SIG-M5 treated with dmso at 0.1 percent for 504 hours (cell line): ENCODE results near the gene FANCF.

Experiments used
- DNase-seq: peaks from one replicate; lab custom pipeline; 2025; ENCODE audit not compliant: unreplicated experiment; lab: John Stamatoyannopoulos, UW

FANCF gene

DNA sequence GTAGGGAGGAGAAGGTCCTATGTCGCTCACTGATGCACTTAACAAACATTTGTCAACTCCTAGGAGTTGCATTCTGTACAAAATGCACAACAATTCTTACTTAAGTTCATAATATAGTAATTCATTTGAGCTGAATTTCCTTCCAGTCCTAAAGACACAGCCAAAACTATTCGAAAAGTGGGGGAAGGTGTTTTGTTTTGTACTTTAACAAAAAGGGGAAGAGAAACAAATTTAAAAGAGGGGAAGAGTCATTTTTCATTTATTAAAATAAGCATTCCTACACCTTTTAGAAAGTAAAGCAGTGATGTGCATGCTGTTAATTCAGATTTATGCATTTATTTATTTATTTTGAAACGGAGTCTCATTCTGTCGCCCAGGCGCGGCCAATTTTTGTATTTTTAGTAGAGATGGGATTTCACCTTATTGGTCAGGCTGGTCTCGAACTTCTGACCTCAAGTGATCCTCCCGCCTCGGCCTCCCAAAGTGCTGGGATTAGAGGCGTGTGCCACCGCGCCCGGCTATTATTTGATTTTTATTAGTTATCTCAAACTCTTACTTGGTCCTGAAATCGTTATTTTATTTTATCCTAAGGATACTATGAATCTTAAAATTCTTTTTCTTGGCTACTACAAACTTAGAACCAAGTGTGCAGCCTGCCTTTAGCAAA, 1.1 kb upstream of the FANCF start:
- no peak for DNase-seq

DNA sequence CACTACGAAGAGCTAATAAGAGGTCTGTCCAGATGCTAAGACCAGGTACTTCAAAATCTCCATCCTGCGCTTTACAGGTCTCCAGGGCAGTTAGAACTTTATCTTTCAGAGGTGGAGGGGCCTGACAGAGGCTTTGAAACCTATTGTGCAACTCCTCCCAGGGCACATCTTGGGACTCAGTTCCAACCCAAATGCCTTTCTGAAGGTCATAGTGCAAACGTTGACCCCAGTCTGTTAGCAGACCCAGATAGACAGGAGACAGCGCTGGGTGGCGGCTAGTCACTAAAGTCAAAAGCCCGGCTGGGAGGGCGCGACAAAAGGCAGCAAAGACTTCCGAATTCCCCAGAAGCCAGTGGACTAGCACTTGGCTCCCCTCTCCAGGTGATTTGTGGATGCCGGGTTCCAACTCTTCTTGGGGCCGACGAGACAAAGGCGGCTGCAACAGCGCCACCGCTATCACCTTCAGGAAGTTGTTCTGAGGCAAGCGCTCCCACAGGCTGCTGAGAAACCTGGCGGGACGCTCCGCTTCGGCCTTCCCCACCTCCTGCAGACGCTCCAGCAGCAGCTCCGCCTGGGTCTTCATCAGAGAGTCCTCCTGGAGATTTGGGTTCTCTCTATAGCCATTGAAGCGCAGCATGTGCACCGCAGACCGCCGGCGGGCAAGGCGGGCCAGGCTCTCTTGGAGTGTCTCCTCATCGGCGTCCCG, 728 bp downstream of the FANCF start:
- DNase-seq = peak; percentile 61

DNA sequence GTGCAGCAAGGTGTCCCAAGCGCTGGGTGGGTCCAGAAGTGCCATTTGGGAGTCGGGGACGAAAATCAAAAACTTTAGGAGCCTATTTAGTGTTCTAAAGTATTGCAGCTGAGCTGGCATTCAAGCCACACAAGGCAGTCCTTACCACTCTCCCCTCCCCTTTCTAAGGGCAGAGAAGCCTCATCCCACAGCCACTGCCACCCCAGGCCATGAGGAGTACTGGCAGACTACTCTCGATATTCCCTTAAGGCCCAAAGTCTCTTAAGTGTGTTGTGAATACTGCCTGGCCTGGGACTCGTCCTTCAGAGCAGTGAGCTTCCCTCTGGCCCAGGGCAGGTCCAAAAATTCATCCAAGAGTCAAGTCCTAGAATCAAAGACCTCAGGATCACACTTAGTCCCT, 7.8 kb downstream of the FANCF start:
- no peak for DNase-seq

DNA sequence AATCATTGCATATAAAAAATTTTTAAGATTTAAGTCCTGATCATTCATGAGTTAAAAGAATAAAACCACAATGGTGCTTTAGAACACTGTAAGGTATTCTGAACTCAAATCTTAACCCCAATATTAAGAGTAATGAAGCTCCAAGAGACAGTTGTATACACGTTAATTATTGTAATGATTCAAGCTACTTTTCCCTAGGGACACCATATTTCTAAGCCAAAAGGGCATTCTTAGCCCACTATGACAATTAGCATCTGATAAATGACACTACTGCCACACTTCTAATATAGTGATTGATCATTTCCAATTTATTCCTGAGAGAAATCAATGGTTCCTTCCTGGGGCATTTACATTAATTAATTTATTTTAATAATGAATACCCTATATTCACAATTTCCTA, 21.7 kb downstream of the FANCF start:
- no peak for DNase-seq

DNA sequence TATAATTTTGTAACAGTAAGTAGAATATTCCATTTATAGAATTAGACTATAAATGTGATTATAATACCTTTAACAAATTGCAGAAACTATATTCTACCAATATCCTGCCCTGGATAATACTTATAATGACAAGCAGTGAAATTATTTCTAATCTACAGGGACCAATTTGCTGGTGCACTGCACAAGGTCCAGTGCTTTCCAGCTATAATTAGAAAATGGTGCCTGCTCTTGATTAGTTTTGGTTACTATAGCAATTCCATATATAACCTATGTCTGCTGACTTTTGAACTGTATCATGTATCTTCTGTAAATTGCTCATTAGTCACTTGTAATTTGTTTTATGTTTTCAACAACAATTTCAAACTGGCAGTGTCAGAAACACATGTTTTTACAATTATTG, 23.1 kb downstream of the FANCF start:
- no peak for DNase-seq

DNA sequence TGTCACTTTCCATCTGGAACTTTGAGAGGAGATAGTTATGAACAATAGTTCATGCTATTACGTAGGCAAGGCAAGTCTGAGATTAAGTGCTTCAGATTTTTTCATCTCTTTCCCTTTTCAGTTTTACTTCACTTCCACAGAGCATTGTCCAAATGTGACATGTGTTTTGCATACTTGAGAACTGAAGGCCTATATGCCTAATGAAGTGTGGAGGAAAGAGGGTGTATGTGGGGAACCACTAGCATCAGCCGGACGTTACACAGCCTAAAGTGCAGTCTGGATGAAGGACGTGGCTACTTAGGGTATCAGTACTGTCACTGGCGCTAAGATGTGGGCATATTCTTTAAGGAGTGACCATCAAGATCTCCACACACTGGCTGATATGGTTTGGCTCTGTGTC, 26.2 kb downstream of the FANCF start:
- DNase-seq = no peak

DNA sequence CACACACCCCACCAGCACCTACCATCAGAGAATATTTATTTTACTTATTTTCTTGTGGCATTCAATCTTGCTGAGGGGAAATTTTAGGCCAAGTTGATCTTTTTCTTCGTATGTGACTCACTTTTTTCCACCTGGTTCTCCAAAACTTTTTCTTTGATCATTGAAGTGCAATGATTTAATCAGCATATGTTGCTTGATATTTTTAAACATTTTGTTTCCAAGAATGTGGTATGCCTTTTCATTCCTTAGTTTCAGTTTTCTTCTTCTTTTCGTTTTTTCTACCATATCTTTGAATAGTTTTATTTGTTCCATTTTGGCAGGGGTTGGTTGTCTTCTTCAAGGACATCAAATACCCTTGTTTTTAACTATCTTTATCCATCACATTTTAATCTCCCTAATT, 28.6 kb downstream of the FANCF start:
- no peak for DNase-seq

DNA sequence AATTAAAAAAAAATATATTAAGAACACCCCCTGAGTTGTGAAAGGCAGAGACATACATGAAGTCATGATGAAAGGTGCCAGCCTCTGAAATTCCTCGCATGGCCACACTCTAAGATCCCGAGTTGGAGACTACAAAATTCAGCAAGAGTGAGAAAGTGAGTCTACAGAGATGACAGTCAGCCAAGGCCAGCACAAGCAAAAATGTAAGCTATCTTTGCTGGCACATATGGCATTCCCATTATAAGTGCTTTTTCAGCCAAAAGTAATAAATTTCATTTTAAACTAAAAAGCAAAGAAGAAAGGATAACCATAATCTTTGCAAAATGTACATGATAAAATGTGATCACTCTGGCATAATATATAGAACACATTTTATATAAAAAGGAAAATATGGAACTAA, 40.6 kb downstream of the FANCF start:
- no peak for DNase-seq

DNA sequence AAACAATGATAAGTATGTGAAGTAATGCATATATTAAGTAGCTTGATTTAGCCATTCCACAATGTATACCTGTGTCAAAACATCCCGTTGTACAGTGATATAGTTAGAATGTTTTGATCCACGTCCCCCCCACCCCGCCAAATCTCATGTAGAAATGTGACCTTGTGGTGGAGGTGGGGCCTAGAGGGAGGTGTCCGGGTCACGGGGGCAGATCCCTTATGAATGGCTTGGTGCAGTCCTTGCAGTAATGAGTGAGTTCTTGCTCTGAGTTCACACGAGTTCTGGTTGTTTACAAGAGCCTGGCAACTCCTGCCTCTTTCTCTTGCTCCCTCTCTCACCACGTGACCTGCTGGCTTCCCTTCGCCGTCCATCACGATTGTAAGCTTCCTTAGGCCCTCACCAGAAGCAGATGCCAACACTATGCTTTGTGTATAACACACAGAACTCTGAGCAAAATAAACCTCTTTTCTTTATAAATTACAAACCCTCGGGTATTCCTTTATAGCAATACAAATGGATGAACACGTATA, 41.6 kb downstream of the FANCF start:
- DNase-seq = no peak

DNA sequence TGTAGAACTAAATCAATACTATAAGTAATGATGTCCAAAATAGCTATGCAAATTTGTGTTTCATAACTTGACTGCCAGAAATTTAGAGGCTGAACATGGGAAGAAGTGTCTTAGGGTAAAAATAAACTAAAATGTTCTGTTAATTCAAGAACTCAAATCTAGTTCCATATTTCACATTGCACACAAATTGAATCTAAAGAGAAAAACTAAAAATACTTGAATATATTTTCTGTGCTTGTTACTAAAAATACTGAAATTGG, 43.5 kb downstream of the FANCF start:
- no peak for DNase-seq

DNA sequence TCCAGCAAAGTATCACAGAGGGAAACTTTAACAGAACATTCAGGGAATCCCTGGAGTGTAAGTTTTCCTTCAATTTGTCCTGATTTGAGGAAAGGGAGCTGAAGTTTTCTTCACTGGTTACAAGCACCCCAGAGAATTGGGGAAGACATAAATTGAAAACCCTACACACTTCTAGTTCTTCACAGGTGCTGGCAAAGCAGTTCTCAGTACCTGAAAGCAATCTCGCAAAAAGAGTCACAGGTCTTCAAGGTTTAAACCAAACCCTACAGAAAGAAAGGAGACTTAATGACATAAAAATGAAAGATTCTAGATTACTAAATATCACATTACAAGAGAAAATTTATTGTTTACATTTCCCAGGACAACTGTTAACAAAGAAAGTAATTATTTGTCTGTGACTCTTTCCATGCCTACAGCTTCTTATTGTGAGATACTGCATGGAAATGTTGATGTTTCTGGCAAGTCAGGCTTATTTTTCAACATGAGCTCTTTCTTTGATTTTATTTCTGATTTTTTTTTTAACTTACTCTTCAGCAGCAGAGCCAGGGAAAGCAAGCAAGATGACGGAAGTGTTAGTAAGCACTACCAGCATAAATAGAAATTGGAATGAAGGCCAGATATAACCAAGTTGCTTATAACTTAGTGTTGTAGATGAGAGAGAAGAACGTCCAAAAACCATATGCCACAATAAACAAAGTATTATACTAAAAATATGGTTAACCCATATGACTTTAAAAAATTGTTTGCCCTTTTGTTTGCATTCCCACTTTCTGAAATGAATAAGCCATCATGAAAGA, 44.1 kb downstream of the FANCF start:
- DNase-seq = no peak

DNA sequence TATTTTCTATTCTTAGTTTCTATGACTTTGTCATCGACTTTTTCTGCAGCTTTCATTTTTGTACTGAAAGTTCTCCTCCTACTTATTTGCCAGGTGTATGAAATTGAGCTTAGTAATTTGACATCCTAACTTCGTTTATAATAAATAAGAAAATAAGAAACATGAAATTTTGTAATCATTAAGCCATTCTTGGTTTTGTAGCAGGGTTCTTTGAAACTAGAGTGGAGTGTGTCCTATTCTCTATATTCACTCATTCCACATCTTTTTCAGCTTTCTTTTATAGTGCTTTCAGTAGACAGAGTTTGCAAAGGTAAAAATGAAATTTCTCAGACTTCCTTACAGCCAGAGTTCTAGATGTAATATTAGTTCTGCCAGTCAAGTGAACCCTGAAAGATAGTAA, 47.8 kb downstream of the FANCF start:
- no peak for DNase-seq
